TTC549 (cell line): ENCODE measurements around the gene OLR1.
"Not testable (repeated sequence)": the region's sequence is repeated elsewhere in the genome, so short reads cannot be mapped to it uniquely, and the experiment has no call there.

Experiments
- FAIRE-seq: peaks from 2 replicates; lab custom pipeline; 2012; peaks lifted over from hg19 to GRCh38; lab: Jason Lieb, UNC

Gene OLR1

DNA sequence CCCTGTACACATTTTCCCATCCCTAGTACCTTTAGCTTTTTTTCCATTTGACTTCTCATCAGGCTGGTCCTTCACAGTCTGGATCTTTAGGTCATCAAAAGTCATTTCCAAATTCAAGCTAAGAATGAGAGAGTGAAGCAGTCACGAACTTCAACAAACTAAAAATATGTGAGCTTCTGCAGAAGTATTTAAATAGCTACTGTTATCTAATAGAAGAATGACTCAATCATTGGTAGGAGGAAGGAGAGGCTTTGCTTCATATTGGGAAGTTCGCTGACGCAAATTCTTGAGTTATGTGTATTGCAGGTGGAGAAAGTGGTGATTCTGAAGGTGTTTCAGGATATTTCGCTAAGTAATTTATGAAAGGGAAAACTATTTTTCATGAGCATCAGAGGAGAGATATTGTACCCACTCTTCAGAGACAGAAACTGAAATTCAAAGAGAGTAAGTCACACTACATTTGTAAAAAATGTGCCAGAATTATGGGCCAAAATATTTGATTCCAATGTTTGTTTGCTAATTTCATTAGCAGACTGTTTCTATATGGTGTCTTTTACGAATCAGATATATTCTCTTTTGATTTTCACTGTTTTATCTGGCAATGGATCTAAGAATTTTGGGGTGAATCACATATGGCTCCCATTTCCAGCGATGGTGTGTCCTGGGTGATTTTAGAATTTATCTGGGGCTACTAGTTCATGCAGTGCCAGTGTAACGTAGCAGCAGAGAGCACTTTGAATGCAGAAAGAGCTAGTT, at the start of gene OLR1:
Gene OLR1 (minus strand): TSS at position 160 of the 756 bp plus-strand sequence. CDS start 55 bp downstream, at position 105.
- peak; percentile 75 for FAIRE-seq

- FAIRE-seq = no peak
Measured at GRCh38 chr12:10220398-10221077, 48.6 kb upstream of the OLR1 start.

- no peak for FAIRE-seq
Measured at GRCh38 chr12:10218021-10218420, 46.1 kb upstream of the OLR1 start.

DNA sequence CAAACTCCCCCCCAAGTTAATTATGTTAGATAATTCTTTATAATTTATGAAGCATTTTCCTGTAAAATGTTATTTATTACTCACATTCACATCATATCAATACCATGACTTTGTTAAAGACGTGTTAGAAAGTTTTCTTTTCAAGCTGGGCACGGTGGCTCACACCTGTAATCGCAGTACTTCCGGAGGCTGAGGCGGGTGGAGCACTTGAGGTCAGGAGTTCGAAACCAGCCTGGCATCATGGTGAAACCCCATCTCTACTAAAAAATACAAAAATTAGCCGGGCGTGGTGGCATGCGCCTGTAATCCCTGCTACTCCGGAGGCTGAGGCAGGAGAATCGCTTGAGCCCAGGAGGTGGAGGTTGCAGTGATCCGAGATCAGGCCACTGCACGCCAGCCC, 44.0 kb upstream of the OLR1 start:
- FAIRE-seq = not testable (repeated sequence)

- no peak for FAIRE-seq
Measured at GRCh38 chr12:10215436-10215835, 43.5 kb upstream of the OLR1 start.

DNA sequence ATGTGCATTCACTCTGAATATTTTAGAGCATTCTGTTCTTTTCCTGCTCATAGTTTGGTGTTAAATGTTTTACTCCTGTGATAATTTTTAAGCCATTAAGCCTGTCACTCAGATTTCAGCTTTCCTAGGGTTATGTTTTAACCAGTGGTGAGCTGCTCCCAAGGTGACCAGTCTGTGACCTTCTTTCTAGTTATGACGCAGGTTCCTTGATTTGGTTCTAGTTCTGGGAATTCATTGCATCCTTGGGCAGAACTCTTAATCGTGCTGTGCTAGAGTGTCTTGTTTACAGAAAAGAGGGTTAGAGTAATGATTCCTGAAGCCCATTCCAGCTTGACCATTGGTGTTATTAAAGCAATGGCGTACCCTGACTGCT, 42.9 kb upstream of the OLR1 start:
- FAIRE-seq = no peak

DNA sequence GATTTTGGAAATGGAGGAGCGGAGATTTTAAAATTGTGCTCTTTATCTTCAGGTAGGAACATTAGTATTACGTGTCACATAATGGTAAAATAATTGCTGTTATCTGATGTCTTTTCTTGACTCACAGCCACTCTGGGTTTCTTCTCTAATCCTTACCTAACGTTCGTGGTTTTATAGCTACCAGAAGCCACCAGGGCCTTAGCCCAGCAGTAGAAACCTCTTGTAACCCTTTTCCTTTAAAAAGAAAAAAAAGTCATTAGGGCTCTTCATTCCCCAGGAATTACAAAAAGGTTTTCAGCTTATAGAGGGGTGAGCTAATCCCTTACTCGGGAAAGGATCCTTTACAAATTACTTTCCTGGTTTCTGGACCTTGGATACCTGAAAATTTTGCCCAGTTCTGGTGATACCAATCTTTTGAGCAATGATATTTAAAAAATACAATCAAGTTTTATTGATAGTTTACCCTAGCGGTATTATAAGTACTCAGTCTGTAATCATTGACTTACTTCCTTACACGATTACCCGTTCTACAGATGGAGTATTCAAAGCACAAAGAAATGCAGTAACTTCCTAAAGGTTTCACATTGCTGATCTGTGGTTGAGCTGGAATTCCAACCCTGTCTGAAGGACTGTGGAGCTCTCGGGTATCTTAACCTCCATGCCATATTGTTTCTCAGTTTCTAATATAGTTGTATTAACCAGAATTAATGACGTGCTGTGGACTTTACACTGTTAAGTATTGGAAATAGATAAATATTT, 42.4 kb upstream of the OLR1 start:
- no peak for FAIRE-seq

DNA sequence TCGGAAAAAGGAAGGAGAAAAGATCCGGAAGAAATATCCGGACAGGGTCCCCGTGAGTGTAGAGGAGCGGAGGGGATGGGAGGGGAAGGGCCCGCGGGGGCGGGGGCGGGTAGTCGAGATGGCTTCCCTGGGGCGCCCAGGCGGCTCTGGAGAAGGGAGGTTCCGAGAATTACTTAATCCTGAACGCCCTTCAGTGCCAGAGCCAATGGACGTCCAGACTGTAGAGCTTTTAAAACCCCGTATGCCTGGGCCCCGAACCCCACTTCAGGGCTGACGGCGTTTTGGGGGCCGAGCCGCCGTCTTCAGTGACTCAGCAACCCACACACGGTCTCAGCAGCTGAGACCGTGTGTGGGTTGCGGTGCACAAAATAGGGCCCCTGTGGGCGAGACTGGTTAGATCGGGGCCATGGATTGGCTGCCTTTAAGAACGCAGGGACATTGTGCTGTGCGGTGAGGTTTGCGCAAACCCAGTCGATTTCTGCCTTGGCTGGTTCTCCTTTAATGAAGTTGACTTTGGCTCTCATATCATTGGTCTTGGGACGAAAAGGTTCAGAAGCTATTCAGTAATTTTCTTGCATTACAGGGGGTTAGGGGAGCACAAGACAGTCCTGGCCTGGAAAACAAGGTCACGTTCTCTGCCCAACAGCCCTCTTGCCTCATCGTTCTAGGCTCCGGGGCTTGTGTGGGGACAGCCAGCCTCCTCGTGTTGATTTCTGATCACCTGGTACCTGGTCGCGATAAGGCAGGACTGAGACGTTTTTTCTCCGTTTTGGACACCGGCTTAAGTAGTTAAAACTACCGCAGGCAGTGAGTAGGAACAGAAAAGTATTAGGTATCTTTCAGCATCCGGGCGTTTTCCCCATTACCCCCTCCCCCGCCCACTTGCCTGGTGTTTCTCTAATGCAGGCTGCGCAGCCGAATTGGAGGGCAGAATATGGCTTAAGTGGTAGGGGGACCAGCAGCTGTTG, 41.5 kb upstream of the OLR1 start:
- no peak for FAIRE-seq

- FAIRE-seq = no peak
Measured at GRCh38 chr12:10212739-10213131, 40.8 kb upstream of the OLR1 start, which contains the start of gene GABARAPL1. GABARAPL1 (plus strand) TSS chr12:10212877; CDS start chr12:10213130, 253 bp downstream.

- peak; percentile 19 for FAIRE-seq
Measured at GRCh38 chr12:10211940-10212738, 40.2 kb upstream of the OLR1 start.

- no peak for FAIRE-seq
Measured at GRCh38 chr12:10211101-10211939, 39.4 kb upstream of the OLR1 start.

GRCh38 chr12:10210225-10210624, 38.3 kb upstream of the OLR1 start:
- FAIRE-seq = no peak

DNA sequence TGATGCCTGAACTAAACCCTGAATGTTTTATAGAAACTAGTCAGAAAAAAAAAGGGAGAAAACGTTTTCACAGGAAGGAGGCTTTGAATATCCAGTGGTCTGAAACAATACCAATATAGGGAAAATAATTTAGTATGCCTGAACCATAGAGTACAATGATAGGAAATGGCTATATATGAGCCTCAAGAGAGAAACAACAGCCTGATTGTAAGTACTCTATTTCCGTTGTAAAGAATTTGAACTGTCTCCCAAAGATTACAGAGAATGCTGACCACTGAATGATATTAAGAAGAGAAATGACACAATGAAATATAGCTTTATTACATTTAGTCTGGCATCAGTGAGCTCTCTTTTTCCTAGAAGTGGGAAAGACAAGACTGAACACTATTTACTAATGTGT, 35.2 kb upstream of the OLR1 start:
- no peak for FAIRE-seq

DNA sequence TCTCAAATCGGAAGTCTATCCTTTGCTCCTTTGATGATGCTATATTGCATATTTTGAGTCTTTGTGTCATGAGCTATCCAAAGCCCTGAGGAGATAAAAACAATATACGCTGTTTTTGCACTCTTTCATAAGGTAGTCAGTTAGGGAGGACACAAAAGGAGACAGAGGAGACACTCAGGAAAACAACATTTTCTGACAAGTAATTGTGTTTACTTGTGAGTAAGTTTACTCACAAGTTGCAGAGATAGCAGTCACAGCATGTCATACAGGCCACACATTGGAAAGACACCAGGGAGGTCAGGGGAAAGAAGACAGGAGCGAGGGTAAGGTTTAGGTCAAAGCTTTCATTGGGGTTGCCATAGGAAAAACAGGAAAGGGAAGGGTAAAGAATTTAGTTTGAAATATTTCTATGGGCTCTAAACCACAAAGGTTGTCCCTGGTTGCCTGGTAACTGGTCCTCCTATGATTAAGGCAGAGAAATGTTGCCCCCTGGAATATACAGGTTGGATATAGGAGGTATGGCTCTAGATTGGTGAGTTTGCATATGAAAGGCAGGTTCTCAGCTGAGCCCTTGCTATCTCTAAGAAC, 33.4 kb upstream of the OLR1 start:
- no peak for FAIRE-seq

DNA sequence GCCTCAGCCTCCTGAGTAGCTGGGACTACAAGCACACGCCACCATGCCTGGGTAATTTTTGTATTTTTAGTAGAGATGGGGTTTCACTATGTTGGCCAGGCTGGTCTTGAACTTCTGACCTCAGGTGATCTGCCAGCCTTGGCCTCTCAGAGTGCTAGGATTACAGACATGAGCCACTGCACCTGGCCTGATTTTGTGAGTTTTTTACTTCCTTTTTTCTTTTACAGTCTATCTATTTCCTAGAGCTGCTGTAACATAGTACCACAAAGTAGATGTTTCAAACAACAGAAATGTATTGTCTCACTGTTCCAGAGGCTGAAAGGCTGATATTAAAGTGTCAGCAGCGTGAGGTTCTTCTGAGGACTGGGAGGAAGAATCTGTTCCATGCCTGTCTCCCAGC, 32.6 kb upstream of the OLR1 start:
- FAIRE-seq = not testable (repeated sequence)

GRCh38 chr12:10197879-10198278, 25.9 kb upstream of the OLR1 start:
- FAIRE-seq = no peak

- no peak for FAIRE-seq
Measured at GRCh38 chr12:10196210-10196609, 24.3 kb upstream of the OLR1 start.

- no peak for FAIRE-seq
Measured at GRCh38 chr12:10194160-10194670, 22.3 kb upstream of the OLR1 start.

DNA sequence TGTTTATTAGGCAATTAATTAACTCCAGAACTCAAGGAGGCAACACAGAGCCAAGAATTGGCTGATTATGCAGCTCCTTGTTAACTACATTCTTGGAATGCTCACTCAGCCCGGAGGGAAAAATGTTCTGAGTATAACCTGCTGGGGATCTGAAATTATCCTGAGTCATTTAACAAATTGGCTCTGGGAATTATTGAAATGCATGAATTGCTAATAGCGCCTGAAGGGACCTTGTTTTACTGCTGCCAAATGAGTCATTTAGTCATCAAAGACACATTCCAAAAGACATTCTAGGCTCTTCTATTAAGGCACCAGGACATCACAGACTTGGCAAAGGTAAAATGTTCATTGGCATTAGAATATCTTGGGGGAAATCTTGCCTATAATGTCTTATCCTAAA, 19.9 kb upstream of the OLR1 start:
- FAIRE-seq = no peak
